Measurements from ENCODE around the gene OLFML2B.
"Not testable (repeated sequence)": the region's sequence is repeated elsewhere in the genome, so short reads cannot be mapped to it uniquely, and the experiment has no call there.

OLFML2B gene

GRCh38 chr1:162033428-162033827, 9.8 kb upstream of the OLFML2B start:
- DNase-seq: no peak

- DNase-seq: no peak
These were observed 7.2 kb upstream of the OLFML2B start for GRCh38 chr1:162030759-162031280.

GRCh38 chr1:162029157-162029556, 5.5 kb upstream of the OLFML2B start:
- no peak for DNase-seq

GRCh38 chr1:162028726-162029125, 5.1 kb upstream of the OLFML2B start:
- peak; percentile 14 to 38 for DNase-seq

- no peak for DNase-seq
These were observed 3.2 kb upstream of the OLFML2B start for GRCh38 chr1:162026881-162027280.

GRCh38 chr1:162025541-162025940, 1.9 kb upstream of the OLFML2B start:
- no peak for DNase-seq

GRCh38 chr1:162023181-162023546, 505 bp downstream of the OLFML2B start:
- no peak for DNase-seq

- DNase-seq: no peak
These were observed 1.0 kb downstream of the OLFML2B start for GRCh38 chr1:162022626-162023025.

GRCh38 chr1:162021124-162021523, 2.5 kb downstream of the OLFML2B start:
- DNase-seq: no peak

GRCh38 chr1:162020150-162020549, 3.5 kb downstream of the OLFML2B start:
- no peak for DNase-seq

- no peak for DNase-seq
These were observed 4.2 kb downstream of the OLFML2B start for GRCh38 chr1:162019446-162019845.

GRCh38 chr1:162019006-162019405, 4.7 kb downstream of the OLFML2B start:
- no peak for DNase-seq

- no peak for DNase-seq
These were observed 5.3 kb downstream of the OLFML2B start for GRCh38 chr1:162018418-162018817.

- not testable (repeated sequence) for DNase-seq
These were observed 5.9 kb downstream of the OLFML2B start for GRCh38 chr1:162017791-162018190.

- no peak for DNase-seq
These were observed 7.0 kb downstream of the OLFML2B start for GRCh38 chr1:162016631-162017030.

- no peak for DNase-seq
These were observed 8.5 kb downstream of the OLFML2B start for GRCh38 chr1:162015196-162015595.

- DNase-seq: no peak
These were observed 9.5 kb downstream of the OLFML2B start for GRCh38 chr1:162014202-162014601.

- DNase-seq: no peak
These were observed 10.4 kb downstream of the OLFML2B start for GRCh38 chr1:162013289-162013688.

GRCh38 chr1:162011337-162012012, 12.2 kb downstream of the OLFML2B start:
- DNase-seq: no peak

GRCh38 chr1:162010175-162010506, 13.5 kb downstream of the OLFML2B start:
- no peak for DNase-seq

GRCh38 chr1:162009501-162010174, 14.0 kb downstream of the OLFML2B start:
- no peak for DNase-seq

- no peak for DNase-seq
These were observed 14.9 kb downstream of the OLFML2B start for GRCh38 chr1:162008799-162009198.

- DNase-seq: no peak
These were observed 16.2 kb downstream of the OLFML2B start for GRCh38 chr1:162007466-162007865.

GRCh38 chr1:162006081-162006480, 17.6 kb downstream of the OLFML2B start:
- DNase-seq: no peak
